Keratinocyte (primary cell): Measurements from ENCODE around the gene CITED1. TPM values are rescaled to one million over a fixed set of nuclear protein-coding genes. Genes with fewer than 3 reads are reported as not detected.

Source experiments
- DNase-seq: peaks from one replicate; pipeline ENCODE4 v3.0.0-alpha.2; 2011; ENCODE audit warnings: low read depth, missing footprints, low spot score
- FAIRE-seq: peaks from 2 replicates; lab custom pipeline; 2011; peaks lifted over from hg19 to GRCh38; lab: Jason Lieb, UNC
- H2AFZ ChIP-seq: 2 replicates; pipeline ENCODE4 v1.6.0; 2012; ENCODE audit warnings: low read length, control low read depth, inconsistent platforms; ENCODE audit not compliant: control insufficient read depth
- H3K27ac ChIP-seq: 2 replicates; pipeline ENCODE4 v1.5.1; 2011; ENCODE audit warnings: low read length; ENCODE audit not compliant: control insufficient read depth, insufficient read depth
- H3K27me3 ChIP-seq: 3 replicates; pipeline ENCODE4 v1.6.0; 2011; ENCODE audit warnings: low read length; ENCODE audit not compliant: control insufficient read depth, insufficient read depth; ENCODE audit errors: extremely low read depth
- H3K36me3 ChIP-seq, 2 experiments: 2 replicates in 1 of 2; 3 replicates in 1 of 2; pipeline ENCODE4 v1.5.1; 2011; ENCODE audit warnings: low read length in 2 of 2, mild to moderate bottlenecking in 1 of 2; ENCODE audit not compliant: control insufficient read depth in 2 of 2, insufficient read depth in 2 of 2; ENCODE audit errors: extremely low read depth in 1 of 2
- H3K4me1 ChIP-seq: 3 replicates; pipeline ENCODE4 v1.5.1; 2011; ENCODE audit warnings: low read length; ENCODE audit not compliant: control insufficient read depth, insufficient read depth; ENCODE audit errors: extremely low read depth
- H3K4me2 ChIP-seq: 3 replicates; pipeline ENCODE4 v1.6.0; 2011; ENCODE audit warnings: low read depth, low read length; ENCODE audit not compliant: control insufficient read depth, insufficient read depth; ENCODE audit errors: extremely low read depth
- H3K4me3 ChIP-seq, 3 experiments: fragments of 200-600 bp in 1 of 3; sonication (generic) in 1 of 3; 2 replicates in 2 of 3; 3 replicates in 1 of 3; pipeline ENCODE4 v1.5.1; 2011 to 2016; ENCODE audit warnings: low read length in 3 of 3, mild to moderate bottlenecking in 3 of 3, control low read depth in 2 of 3, inconsistent platforms in 1 of 3, low read depth in 1 of 3, mixed read lengths in 1 of 3, mixed run types in 1 of 3, moderate library complexity in 1 of 3; ENCODE audit not compliant: control insufficient read depth in 2 of 3, insufficient read depth in 2 of 3; ENCODE audit errors: extremely low read depth in 1 of 3
- H3K79me2 ChIP-seq: 2 replicates; pipeline ENCODE4 v1.6.0; 2012; ENCODE audit warnings: low read length; ENCODE audit not compliant: control insufficient read depth, insufficient read depth
- H3K9ac ChIP-seq: 3 replicates; pipeline ENCODE4 v1.6.0; 2011; ENCODE audit warnings: low read length; ENCODE audit not compliant: control insufficient read depth, insufficient read depth; ENCODE audit errors: extremely low read depth
- H3K9me1 ChIP-seq: 3 replicates; pipeline ENCODE4 v1.6.0; 2011; ENCODE audit warnings: low read length; ENCODE audit not compliant: control insufficient read depth, insufficient read depth; ENCODE audit errors: extremely low read depth
- H3K9me3 ChIP-seq: 2 replicates; pipeline ENCODE4 v1.5.1; 2012; ENCODE audit warnings: low read depth, low read length; ENCODE audit not compliant: control insufficient read depth
- H4K20me1 ChIP-seq: 3 replicates; pipeline ENCODE4 v1.6.0; 2011; ENCODE audit warnings: low read length; ENCODE audit not compliant: control insufficient read depth, insufficient read depth; ENCODE audit errors: extremely low read depth
- EZH2 ChIP-seq: IDR thresholded peaks from one replicate; pipeline ENCODE4 v1.6.1; 2012; ENCODE audit warnings: inconsistent platforms, mild to moderate bottlenecking, low read length, moderate library complexity
- dilution Hi-C: fragments of 300-500 bp; cut with MboI; formaldehyde crosslinking; loops from one replicate; pipeline ENCODE4 v1.7.0; 2020; ENCODE audit warnings: low sequenced_read_pairs; ENCODE audit not compliant: extremely low pct_ligation_motif_present
- polyA plus RNA-seq, 5 experiments: library from polyadenylated mRNA; depleted of rRNA in 3 of 5; stranded (reverse) in 3 of 5; stranded (forward) in 1 of 5; unstranded in 1 of 5; fragments of >200 nt; gene quantifications; 1 replicate in 1 of 5; 2 replicates in 3 of 5; 3 replicates in 1 of 5; pipeline versions ENCODE4 v1.2.1 to v1.2.3, GENCODE V29; 2011 to 2012; ENCODE audit warnings: missing spikeins in 2 of 5, low read depth in 1 of 5, low replicate concordance in 1 of 5
- TF ChIP-seq, protein P1 (sequence below), 3 experiments: IDR thresholded peaks in 1 of 3; conservative IDR thresholded peaks in 1 of 3; optimal IDR thresholded peaks in 1 of 3; 2 replicates in 2 of 3; 3 replicates in 1 of 3; pipeline versions ENCODE3 to v1.5.1; 2011; ENCODE audit warnings: low read length in 3 of 3, mild to moderate bottlenecking in 3 of 3, moderate library complexity in 2 of 3, control low read depth in 1 of 3, inconsistent platforms in 1 of 3; ENCODE audit not compliant: insufficient read depth in 2 of 3; ENCODE audit errors: extremely low read depth in 1 of 3

Gene CITED1
- polyA plus RNA-seq, 1 donor (not counting 4 experiments of a cell fraction or from before 2014, with no cell fraction given), result 0.30 TPM

DNA sequence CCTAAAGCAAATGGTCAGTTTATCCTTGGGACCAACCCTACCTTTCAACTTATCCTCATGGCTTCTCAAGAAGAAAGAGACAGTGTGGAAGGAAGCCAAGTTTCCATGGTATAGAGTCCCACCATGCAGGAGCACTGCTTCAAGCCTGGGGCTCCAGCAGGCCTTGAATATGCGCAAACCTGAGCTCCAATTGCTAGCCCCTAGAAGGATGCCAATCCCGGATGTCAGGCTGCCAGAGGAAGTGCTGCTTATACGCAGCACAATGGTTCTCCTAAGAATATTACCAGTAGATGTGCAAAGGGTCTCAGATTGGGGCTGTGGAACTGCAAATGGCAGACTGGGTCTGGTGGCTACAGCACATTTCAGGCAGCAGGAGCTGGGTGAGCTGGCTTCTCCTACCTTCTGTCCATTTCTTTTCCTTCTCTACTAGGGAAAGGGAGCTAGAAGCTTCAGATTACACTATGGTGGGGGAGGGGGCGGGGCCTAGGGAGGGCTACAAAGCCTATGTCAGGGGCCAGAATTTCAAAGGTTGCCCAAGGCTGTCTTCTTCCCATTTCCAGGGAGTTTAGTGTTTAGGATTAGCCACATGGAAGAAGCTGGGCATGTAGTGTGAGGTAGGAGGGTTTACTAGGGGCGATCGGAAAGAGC is 40.7 kb upstream of the CITED1 start:
- peaks cover 2 to 4% of the 10 kb centered on the region in 2 experiments for H3K36me3 ChIP-seq
- H3K27ac ChIP-seq, result no peak overlapping the region
- dilution Hi-C loops, result no loop called here
- DNase-seq (no peak), FAIRE-seq (no peak)
- H3K4me1 ChIP-seq, result no peaks in the 10 kb centered on the region
- no peaks in the 10 kb centered on the region for H3K9me1 ChIP-seq
- H3K4me2 ChIP-seq, result no peak overlapping the region
- no peak overlapping the region for H2AFZ ChIP-seq
- H3K9ac ChIP-seq, result no peak overlapping the region
- TF ChIP-seq, protein P1, sequence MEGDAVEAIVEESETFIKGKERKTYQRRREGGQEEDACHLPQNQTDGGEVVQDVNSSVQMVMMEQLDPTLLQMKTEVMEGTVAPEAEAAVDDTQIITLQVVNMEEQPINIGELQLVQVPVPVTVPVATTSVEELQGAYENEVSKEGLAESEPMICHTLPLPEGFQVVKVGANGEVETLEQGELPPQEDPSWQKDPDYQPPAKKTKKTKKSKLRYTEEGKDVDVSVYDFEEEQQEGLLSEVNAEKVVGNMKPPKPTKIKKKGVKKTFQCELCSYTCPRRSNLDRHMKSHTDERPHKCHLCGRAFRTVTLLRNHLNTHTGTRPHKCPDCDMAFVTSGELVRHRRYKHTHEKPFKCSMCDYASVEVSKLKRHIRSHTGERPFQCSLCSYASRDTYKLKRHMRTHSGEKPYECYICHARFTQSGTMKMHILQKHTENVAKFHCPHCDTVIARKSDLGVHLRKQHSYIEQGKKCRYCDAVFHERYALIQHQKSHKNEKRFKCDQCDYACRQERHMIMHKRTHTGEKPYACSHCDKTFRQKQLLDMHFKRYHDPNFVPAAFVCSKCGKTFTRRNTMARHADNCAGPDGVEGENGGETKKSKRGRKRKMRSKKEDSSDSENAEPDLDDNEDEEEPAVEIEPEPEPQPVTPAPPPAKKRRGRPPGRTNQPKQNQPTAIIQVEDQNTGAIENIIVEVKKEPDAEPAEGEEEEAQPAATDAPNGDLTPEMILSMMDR (optimal IDR thresholded peaks at IDR 0.05 in 1 of 3, IDR thresholded peaks at IDR 0.05 in 1 of 3, conservative IDR thresholded peaks at IDR 0.05 in 1 of 3; ENCODE audit: extremely low read depth in 1 of 3, insufficient read depth in 2 of 3, low read length in 3 of 3), result no peak
- TF ChIP-seq EZH2, result no peak
- H3K4me3 ChIP-seq, result no peak overlapping the region
- H3K79me2 ChIP-seq, result no peaks in the 10 kb centered on the region
- no peaks in the 10 kb centered on the region for H4K20me1 ChIP-seq
- H3K9me3 ChIP-seq, result no peaks in the 10 kb centered on the region
- no peaks in the 10 kb centered on the region for H3K27me3 ChIP-seq

DNA sequence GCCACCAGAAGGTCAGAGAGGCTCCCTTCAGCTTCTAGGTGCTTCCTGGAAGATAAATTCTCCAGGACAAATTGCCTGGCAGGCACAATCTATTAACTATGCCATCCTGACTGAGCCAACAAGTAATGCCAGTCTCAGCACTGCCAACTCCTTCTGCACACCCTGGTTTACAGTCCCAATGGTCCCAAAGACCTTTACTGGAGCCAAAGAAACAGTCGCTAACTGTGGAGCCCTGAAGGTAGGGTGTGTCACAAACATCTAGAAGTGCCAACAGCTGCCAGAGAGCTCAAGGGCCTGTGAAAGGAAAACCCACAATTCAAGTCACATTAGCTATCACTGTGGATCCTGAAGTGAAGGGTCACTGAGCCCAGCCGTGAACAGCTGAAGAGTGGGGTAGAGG is 34.9 kb upstream of the CITED1 start:
- no peak overlapping the region for H3K4me2 ChIP-seq
- H3K4me1 ChIP-seq, result no peaks in the 10 kb centered on the region
- no peak overlapping the region for H3K27ac ChIP-seq
- dilution Hi-C loops, result no loop called here
- no peak overlapping the region for H2AFZ ChIP-seq
- peaks cover 12% of the 10 kb centered on the region for H3K27me3 ChIP-seq
- TF ChIP-seq EZH2, result no peak
- TF ChIP-seq, protein P1 (optimal IDR thresholded peaks at IDR 0.05 in 1 of 3, IDR thresholded peaks at IDR 0.05 in 1 of 3, conservative IDR thresholded peaks at IDR 0.05 in 1 of 3; ENCODE audit: extremely low read depth in 1 of 3, insufficient read depth in 2 of 3, low read length in 3 of 3), result no peak
- no peaks in the 10 kb centered on the region for H3K79me2 ChIP-seq
- H3K9ac ChIP-seq, result no peak overlapping the region
- no peaks in the 10 kb centered on the region for H4K20me1 ChIP-seq
- no peaks in the 10 kb centered on the region for H3K9me1 ChIP-seq
- FAIRE-seq, result no peak
- no peaks in the 10 kb centered on the region for H3K9me3 ChIP-seq
- no peak for DNase-seq
- H3K4me3 ChIP-seq, result no peak overlapping the region
- H3K36me3 ChIP-seq, result no peaks in the 10 kb centered on the region
